Colonic mucosa (tissue), 4 donors: Measurements from ENCODE around the gene MTOR. TPM values are rescaled to one million over a fixed set of nuclear protein-coding genes. Genes with fewer than 3 reads are reported as not detected.

Source experiments
- DNase-seq: peaks from one replicate; pipeline ENCODE4 v3.0.0-alpha.2; 2020
- H3K27ac ChIP-seq: fragments of 200-600 bp; one replicate; pipeline ENCODE4 v1.8.0; 2021
- H3K27me3 ChIP-seq: fragments of 200-600 bp; one replicate; pipeline ENCODE4 v1.8.0; 2021
- H3K36me3 ChIP-seq: fragments of 200-600 bp; one replicate; pipeline ENCODE4 v1.8.0; 2021
- H3K4me1 ChIP-seq: fragments of 200-600 bp; one replicate; pipeline ENCODE4 v1.8.0; 2021; ENCODE audit warnings: mild to moderate bottlenecking
- H3K4me3 ChIP-seq: fragments of 200-600 bp; one replicate; pipeline ENCODE4 v1.8.0; 2021
- H3K9ac ChIP-seq, 2 donors: one replicate each; pipeline ENCODE4 v1.7.0; 2013; ENCODE audit warnings: control low read depth in 2 of 2, low read depth in 2 of 2, low read length in 2 of 2
- H3K9me3 ChIP-seq: fragments of 200-600 bp; one replicate; pipeline ENCODE4 v1.8.0; 2021
- CTCF ChIP-seq: fragments of 200-600 bp; IDR thresholded peaks from one replicate; pipeline ENCODE4 v1.8.0; 2022; ENCODE audit warnings: antibody characterized with exemption, mild to moderate bottlenecking
- intact Hi-C: fragments of 100-400 bp; cut with DNase I; formaldehyde crosslinking; loops from one replicate; pipeline ENCODE4 v1.14.1; 2022
- total RNA-seq, 2 donors: library from RNA; stranded (reverse); fragmentation: NEBNext Ultra II Directional in 1 of 2; extraction: Animal tissue kit (Norgen Biotek cat#: 25700) in 1 of 2; gene quantifications; one replicate each; pipeline ENCODE4 v1.2.1, GENCODE V29; 2021
- donor health status: healthy.
- donor health status: DM: no; HTN: no; CAD: no.
- donor health status: DM: no; HTN: no; CAD: no.

Gene MTOR
- total RNA-seq, 2 donors from 2014 or later, result 29.9 to 50.2 TPM

- no peak for DNase-seq
- no peak overlapping the region for H3K4me3 ChIP-seq
- no peak overlapping the region for H3K9ac ChIP-seq
- H3K9me3 ChIP-seq, result no peaks in the 10 kb centered on the region
- no peak overlapping the region for H3K27ac ChIP-seq
- no peaks in the 10 kb centered on the region for H3K4me1 ChIP-seq
- intact Hi-C loops, result no loop called here
- H3K27me3 ChIP-seq, result no peaks in the 10 kb centered on the region
- TF ChIP-seq CTCF, result no peak
- H3K36me3 ChIP-seq, result peaks cover 24% of the 10 kb centered on the region
Observed at GRCh38 chr1:11211925-11212587, 50.3 kb downstream of the MTOR start.

GRCh38 chr1:11211461-11211860 is 50.9 kb downstream of the MTOR start:
- DNase-seq, result no peak
- H3K4me3 ChIP-seq, result no peak overlapping the region
- intact Hi-C loops, result no loop called here
- no peak for TF ChIP-seq CTCF
- H3K36me3 ChIP-seq, result peaks cover 24% of the 10 kb centered on the region
- H3K4me1 ChIP-seq, result no peaks in the 10 kb centered on the region
- H3K9ac ChIP-seq, result no peak overlapping the region
- no peak overlapping the region for H3K27ac ChIP-seq
- H3K27me3 ChIP-seq, result no peaks in the 10 kb centered on the region
- no peaks in the 10 kb centered on the region for H3K9me3 ChIP-seq

- H3K4me1 ChIP-seq, result no peaks in the 10 kb centered on the region
- H3K36me3 ChIP-seq, result peaks cover 13% of the 10 kb centered on the region
- DNase-seq, result no peak
- H3K4me3 ChIP-seq, result no peak overlapping the region
- no peaks in the 10 kb centered on the region for H3K27me3 ChIP-seq
- TF ChIP-seq CTCF, result no peak
- H3K9ac ChIP-seq, result no peak overlapping the region
- H3K27ac ChIP-seq, result no peak overlapping the region
- intact Hi-C loops, result no loop called here
- H3K9me3 ChIP-seq, result no peaks in the 10 kb centered on the region
Observed at GRCh38 chr1:11207898-11208611, 54.3 kb downstream of the MTOR start.

GRCh38 chr1:11204396-11205190 is 57.8 kb downstream of the MTOR start:
- Histone ChIP-seq H3K9ac (no peak overlapping the region), H3K9me3 (no peaks in the 10 kb centered on the region), H3K36me3 (no peaks in the 10 kb centered on the region), H3K4me1 (no peaks in the 10 kb centered on the region), H3K27me3 (no peaks in the 10 kb centered on the region), H3K4me3 (no peak overlapping the region), H3K27ac (no peak overlapping the region)
- no peak for DNase-seq
- no peak for TF ChIP-seq CTCF
- intact Hi-C loops, result no loop called here

GRCh38 chr1:11198851-11199594 is 63.3 kb downstream of the MTOR start:
- Histone ChIP-seq H3K9me3 (no peaks in the 10 kb centered on the region), H3K4me3 (no peak overlapping the region), H3K27me3 (no peaks in the 10 kb centered on the region), H3K4me1 (no peaks in the 10 kb centered on the region), H3K9ac (no peak overlapping the region), H3K27ac (no peak overlapping the region), H3K36me3 (no peaks in the 10 kb centered on the region)
- intact Hi-C loops, result no loop called here
- no peak for DNase-seq
- no peak for TF ChIP-seq CTCF
